GM21367 (cell line): ENCODE measurements around the gene KRT82.

Experiments used
- ATAC-seq: cut with Tn5 transposase; IDR thresholded peaks from one replicate; pipeline ENCODE4 v1.9.1; 2021; ENCODE audit not compliant: unreplicated experiment

KRT82 gene

GRCh38 chr12:52436000-52436827 lies 30.1 kb upstream of the KRT82 start:
- ATAC-seq = no peak

GRCh38 chr12:52435659-52435999 lies 29.5 kb upstream of the KRT82 start:
- ATAC-seq = no peak

GRCh38 chr12:52434760-52435530 lies 28.8 kb upstream of the KRT82 start:
- no peak for ATAC-seq

- no peak for ATAC-seq
Measured at GRCh38 chr12:52434081-52434733, 28.1 kb upstream of the KRT82 start, which contains the start of gene KRT75. Gene KRT75 (minus strand): TSS chr12:52434371. CDS start chr12:52434304, 67 bp downstream.

GRCh38 chr12:52433501-52434080 lies 27.5 kb upstream of the KRT82 start:
- ATAC-seq = no peak

GRCh38 chr12:52432559-52433207 lies 26.5 kb upstream of the KRT82 start:
- no peak for ATAC-seq

- ATAC-seq = no peak
Measured at GRCh38 chr12:52428121-52428520, 22.0 kb upstream of the KRT82 start.

GRCh38 chr12:52427083-52427482 lies 20.9 kb upstream of the KRT82 start:
- ATAC-seq = no peak

GRCh38 chr12:52426034-52426433 lies 19.9 kb upstream of the KRT82 start:
- no peak for ATAC-seq

- ATAC-seq = no peak
Measured at GRCh38 chr12:52425466-52425865, 19.3 kb upstream of the KRT82 start.

- ATAC-seq = no peak
Measured at GRCh38 chr12:52423661-52424500, 17.7 kb upstream of the KRT82 start.

GRCh38 chr12:52423035-52423434 lies 16.9 kb upstream of the KRT82 start:
- ATAC-seq = no peak

- no peak for ATAC-seq
Measured at GRCh38 chr12:52419656-52420055, 13.5 kb upstream of the KRT82 start.

- ATAC-seq = no peak
Measured at GRCh38 chr12:52418576-52419110, 12.5 kb upstream of the KRT82 start.

- ATAC-seq = no peak
Measured at GRCh38 chr12:52417740-52418139, 11.6 kb upstream of the KRT82 start.

GRCh38 chr12:52416795-52417194 lies 10.7 kb upstream of the KRT82 start:
- no peak for ATAC-seq

- no peak for ATAC-seq
Measured at GRCh38 chr12:52415870-52416750, 10.0 kb upstream of the KRT82 start.

GRCh38 chr12:52414936-52415335 lies 8.8 kb upstream of the KRT82 start:
- no peak for ATAC-seq
